HepG2 (cell line): Measurements from ENCODE around the gene POLRMT. TPM values are rescaled to one million over a fixed set of nuclear protein-coding genes. Genes with fewer than 3 reads are reported as not detected.

Experiments used
- ATAC-seq: fragments of 200-7000 bp; cut with Tn5 transposase; 3 replicates; pipeline ENCODE4 v1.9.1; 2020; ENCODE audit warnings: mild to moderate bottlenecking, moderate library complexity
- BruUV-seq: library from RNA; stranded (reverse); fragments of 400-500 nt; replicated peaks from 2 replicates; lab custom pipeline; 2021; lab: Mats Ljungman, UMichigan
- CTCF ChIA-PET: fragments of 300-600 bp; formaldehyde crosslinking; extraction: SDS; loops from one replicate; lab custom pipeline; 2021; ENCODE audit warnings: low total read pairs, inconsistent platforms, low intra/inter-chr PET ratio; lab: Yijun Ruan, JAX
- POLR2A ChIA-PET: fragments of 350-600 bp; sonication (Branson Sonifier 250); formaldehyde crosslinking; loops from one replicate; lab custom pipeline; 2020; ENCODE audit warnings: antibody characterized with exemption, inconsistent platforms; lab: Yijun Ruan, JAX
- DNase-seq: peaks from one replicate; pipeline ENCODE4 v3.0.0-alpha.2; 2015; ENCODE audit warnings: low spot score
- FAIRE-seq: peaks from 3 replicates; lab custom pipeline; 2011; peaks lifted over from hg19 to GRCh38; lab: Jason Lieb, UNC
- H2AFZ ChIP-seq: one replicate; pipeline ENCODE4 v1.6.1; 2011; ENCODE audit warnings: low read length, inconsistent platforms
- H3K27ac ChIP-seq: fragments of 300-600 bp; 3 replicates; pipeline ENCODE4 v1.8.0; 2011; ENCODE audit warnings: mixed run types, mild to moderate bottlenecking, mixed read lengths, low read length, inconsistent platforms; ENCODE audit not compliant: insufficient read depth; ENCODE audit errors: extremely low read length
- H3K27me3 ChIP-seq, 2 experiments: fragments of 200-600 bp in 1 of 2; 2 replicates in 1 of 2; 3 replicates in 1 of 2; pipeline versions ENCODE4 v1.6.0 to v1.8.0; 2011; ENCODE audit warnings: low read length in 2 of 2, mild to moderate bottlenecking in 2 of 2, moderate library complexity in 2 of 2, inconsistent platforms in 1 of 2; ENCODE audit not compliant: insufficient read depth in 2 of 2, control insufficient read depth in 1 of 2
- H3K36me3 ChIP-seq, 2 experiments: fragments of 200-600 bp in 1 of 2; replicated peaks in 1 of 2; 2 replicates in 1 of 2; 3 replicates in 1 of 2; pipeline versions ENCODE4 v1.5.1 to v1.8.0; 2011; ENCODE audit warnings: low read length in 2 of 2, inconsistent platforms in 1 of 2; ENCODE audit not compliant: insufficient read depth in 2 of 2, control insufficient read depth in 1 of 2
- H3K4me1 ChIP-seq: 2 replicates; pipeline ENCODE4 v1.5.1; 2012; ENCODE audit warnings: low read length, inconsistent platforms; ENCODE audit not compliant: insufficient read depth
- H3K4me2 ChIP-seq: 2 replicates; pipeline ENCODE4 v1.6.0; 2011; ENCODE audit warnings: low read depth, low read length, inconsistent platforms
- H3K4me3 ChIP-seq, 3 experiments: fragments of 200-600 bp in 1 of 3; sonication (generic), shearing (Covaris generic) in 1 of 3; replicated peaks in 1 of 3; 2 replicates each; pipeline ENCODE4 v1.5.1; 2011 to 2016; ENCODE audit warnings: low read length in 3 of 3, inconsistent platforms in 2 of 3, low read depth in 2 of 3, mild to moderate bottlenecking in 2 of 3, control low read depth in 1 of 3, mixed read lengths in 1 of 3; ENCODE audit not compliant: insufficient read depth in 1 of 3
- H3K79me2 ChIP-seq: one replicate; pipeline ENCODE4 v1.6.1; 2011; ENCODE audit warnings: low read length, inconsistent platforms; ENCODE audit not compliant: insufficient read depth
- H3K9ac ChIP-seq: 2 replicates; pipeline ENCODE4 v1.6.0; 2011; ENCODE audit warnings: mild to moderate bottlenecking, low read depth, low read length, inconsistent platforms; ENCODE audit not compliant: insufficient read depth
- H3K9me3 ChIP-seq: 2 replicates; pipeline ENCODE4 v1.5.1; 2012; ENCODE audit warnings: mild to moderate bottlenecking, low read length
- H4K20me1 ChIP-seq: 2 replicates; pipeline ENCODE4 v1.6.0; 2011; ENCODE audit warnings: inconsistent platforms, mild to moderate bottlenecking, low read length, moderate library complexity; ENCODE audit not compliant: insufficient read depth
- EZH2 ChIP-seq: conservative IDR thresholded peaks from 2 replicates; pipeline ENCODE4 v1.6.1; 2012; ENCODE audit warnings: mild to moderate bottlenecking, low read depth, low read length, moderate library complexity
- GFI1 ChIP-seq: sonication (generic); formaldehyde crosslinking; IDR thresholded peaks from 2 replicates; pipeline ENCODE4 v1.5.0; 2020; ENCODE audit warnings: missing genetic modification reagents, mild to moderate bottlenecking, borderline replicate concordance
- RBFOX2 ChIP-seq: fragments of 200-400 bp; formaldehyde crosslinking; IDR thresholded peaks from 2 replicates; pipeline ENCODE4 v1.6.1; 2017; ENCODE audit warnings: low read depth, mild to moderate bottlenecking, low read length
- THYN1 ChIP-seq: sonication (generic); formaldehyde crosslinking; IDR thresholded peaks from 2 replicates; pipeline ENCODE4 v1.8.1; 2023; ENCODE audit warnings: low read depth, mild to moderate bottlenecking, moderate library complexity, missing genetic modification reagents, borderline replicate concordance
- ZNF260 ChIP-seq: sonication (generic); formaldehyde crosslinking; IDR thresholded peaks from 2 replicates; pipeline ENCODE4 v1.4.0; 2020; ENCODE audit warnings: missing genetic modification reagents, low read depth, mild to moderate bottlenecking, borderline replicate concordance
- ZNF644 ChIP-seq: IDR thresholded peaks from 2 replicates; pipeline ENCODE4 v1.6.1; 2016; ENCODE audit warnings: low read depth
- ZNF660 ChIP-seq: sonication (generic); formaldehyde crosslinking; IDR thresholded peaks from 2 replicates; pipeline ENCODE4 v1.5.1; 2020; ENCODE audit warnings: mild to moderate bottlenecking, low read depth, missing genetic modification reagents, borderline replicate concordance
- ZSCAN30 ChIP-seq: sonication (generic); formaldehyde crosslinking; IDR thresholded peaks from 2 replicates; pipeline ENCODE4 v1.5.0; 2020; ENCODE audit warnings: mild to moderate bottlenecking, missing genetic modification reagents
- WGBS: methylation state at CpG from one replicate; pipeline ENCODE4 v1.1.6; 2017; ENCODE audit warnings: low lambda C conversion rate; 5-methylcytosine and 5-hydroxymethylcytosine counted together
- in situ Hi-C: cut with HindIII; loops from 2 replicates; pipeline ENCODE4 v1.10.0; 2017; ENCODE audit warnings: low pct_unique_long_range_greater_than_20kb; ENCODE audit not compliant: extremely low pct_ligation_motif_present
- intact Hi-C: fragments of 100-400 bp; cut with micrococcal nuclease; formaldehyde crosslinking; loops from one replicate; pipeline ENCODE4 v1.10.0; 2022; ENCODE audit not compliant: unreplicated experiment
- polyA plus RNA-seq, 8 experiments: library from polyadenylated mRNA; depleted of rRNA in 3 of 8; stranded (reverse) in 7 of 8; unstranded in 1 of 8; fragments of >200 nt; fragmentation: Illumina TruSeq in 4 of 8; extraction: Trizol in 4 of 8; gene quantifications; 2 replicates each; pipeline versions ENCODE4 v1.2.1 to v1.2.3, GENCODE V29; 2011 to 2016; ENCODE audit warnings: low read depth in 4 of 8, missing spikeins in 1 of 8, mixed read lengths in 1 of 8; ENCODE audit not compliant: insufficient read depth in 1 of 8
- total RNA-seq, 5 experiments: library from RNA; depleted of rRNA; stranded (reverse); fragments of >200 nt; fragmentation: Illumina TruSeq; extraction: Trizol; gene quantifications; 2 replicates each; pipeline ENCODE4 v1.2.3, GENCODE V29; 2016; ENCODE audit warnings: low read depth in 1 of 5
- TF ChIP-seq, protein P1 (sequence below): sonication (generic); formaldehyde crosslinking; conservative IDR thresholded peaks from 2 replicates; pipeline ENCODE4 v1.4.0; 2020; ENCODE audit warnings: missing genetic modification reagents
- TF ChIP-seq, protein P2 (sequence below): sonication (generic); formaldehyde crosslinking; IDR thresholded peaks from 2 replicates; pipeline ENCODE4 v1.9.0; 2022; ENCODE audit warnings: missing genetic modification reagents, mild to moderate bottlenecking, borderline replicate concordance
- TF ChIP-seq, protein P3 (sequence below): fragments of 450-650 bp; IDR thresholded peaks from 2 replicates; pipeline ENCODE4 v1.6.1; 2017; ENCODE audit warnings: mild to moderate bottlenecking

Gene POLRMT
- total and polyA plus RNA-seq, 2 of the 13 experiments (the other 11 are each of a cell fraction or from before 2014, with no cell fraction given) = 78.0 to 101 TPM

DNA sequence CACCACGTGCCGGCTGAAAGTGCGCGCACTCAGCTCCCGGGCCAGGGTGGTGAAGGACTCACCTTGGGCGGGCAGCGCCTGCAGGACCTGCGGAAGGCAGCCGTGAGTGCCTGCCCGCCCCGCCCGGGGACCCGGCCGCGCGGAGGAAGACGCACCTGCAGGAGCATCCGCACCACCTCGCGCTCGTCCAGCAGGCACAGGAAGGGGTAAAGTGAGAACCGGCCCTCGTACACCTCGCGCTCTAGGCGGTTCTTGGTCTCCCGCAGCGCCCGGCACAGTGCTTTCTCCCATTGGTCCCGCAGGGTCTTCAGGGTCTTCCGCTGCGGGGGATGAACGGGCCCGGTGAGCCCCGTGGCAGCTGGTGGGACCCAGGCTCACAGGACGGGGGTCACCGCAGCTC is 10.7 kb downstream of the POLRMT start:
- Histone ChIP-seq H3K36me3 (peaks cover 11 to 34% of the 10 kb centered on the region in 2 experiments), H3K4me1 (no peaks in the 10 kb centered on the region), H3K4me2 (no peak overlapping the region), H3K9me3 (no peaks in the 10 kb centered on the region), H2AFZ (no peak overlapping the region), H3K9ac (no peak overlapping the region), H3K27me3 (no peaks in the 10 kb centered on the region), H3K79me2 (no peaks in the 10 kb centered on the region), H3K4me3 (no peak overlapping the region), H3K27ac (no peak overlapping the region), H4K20me1 (no peaks in the 10 kb centered on the region)
- 100% methylated on average over 23 of the region's 37 CpGs for WGBS
- DNase-seq (no peak), FAIRE-seq (no peak), ATAC-seq (no peak)
- TF ChIP-seq RBFOX2 = 0 out of 2 replicates have a peak, but pooled peaks have one; percentile 0
- TF ChIP-seq ZNF660 = no peak
- no peak for TF ChIP-seq ZNF644 (CRISPR knock-in tag)
- TF ChIP-seq, protein P1, sequence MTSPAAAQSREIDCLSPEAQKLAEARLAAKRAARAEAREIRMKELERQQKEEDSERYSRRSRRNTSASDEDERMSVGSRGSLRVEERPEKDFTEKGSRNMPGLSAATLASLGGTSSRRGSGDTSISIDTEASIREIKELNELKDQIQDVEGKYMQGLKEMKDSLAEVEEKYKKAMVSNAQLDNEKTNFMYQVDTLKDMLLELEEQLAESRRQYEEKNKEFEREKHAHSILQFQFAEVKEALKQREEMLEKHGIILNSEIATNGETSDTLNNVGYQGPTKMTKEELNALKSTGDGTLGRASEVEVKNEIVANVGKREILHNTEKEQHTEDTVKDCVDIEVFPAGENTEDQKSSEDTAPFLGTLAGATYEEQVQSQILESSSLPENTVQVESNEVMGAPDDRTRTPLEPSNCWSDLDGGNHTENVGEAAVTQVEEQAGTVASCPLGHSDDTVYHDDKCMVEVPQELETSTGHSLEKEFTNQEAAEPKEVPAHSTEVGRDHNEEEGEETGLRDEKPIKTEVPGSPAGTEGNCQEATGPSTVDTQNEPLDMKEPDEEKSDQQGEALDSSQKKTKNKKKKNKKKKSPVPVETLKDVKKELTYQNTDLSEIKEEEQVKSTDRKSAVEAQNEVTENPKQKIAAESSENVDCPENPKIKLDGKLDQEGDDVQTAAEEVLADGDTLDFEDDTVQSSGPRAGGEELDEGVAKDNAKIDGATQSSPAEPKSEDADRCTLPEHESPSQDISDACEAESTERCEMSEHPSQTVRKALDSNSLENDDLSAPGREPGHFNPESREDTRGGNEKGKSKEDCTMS (CRISPR knock-in tag) = no peak
- no peak for TF ChIP-seq ZSCAN30
- TF ChIP-seq EZH2 = no peak
- TF ChIP-seq GFI1 (CRISPR knock-in tag) = no peak
- intact Hi-C loops = no loop called here
- CTCF ChIA-PET = no interaction called here
- in situ Hi-C loops = no loop called here
- no TSS peak for BruUV-seq
- POLR2A ChIA-PET = no interaction called here

DNA sequence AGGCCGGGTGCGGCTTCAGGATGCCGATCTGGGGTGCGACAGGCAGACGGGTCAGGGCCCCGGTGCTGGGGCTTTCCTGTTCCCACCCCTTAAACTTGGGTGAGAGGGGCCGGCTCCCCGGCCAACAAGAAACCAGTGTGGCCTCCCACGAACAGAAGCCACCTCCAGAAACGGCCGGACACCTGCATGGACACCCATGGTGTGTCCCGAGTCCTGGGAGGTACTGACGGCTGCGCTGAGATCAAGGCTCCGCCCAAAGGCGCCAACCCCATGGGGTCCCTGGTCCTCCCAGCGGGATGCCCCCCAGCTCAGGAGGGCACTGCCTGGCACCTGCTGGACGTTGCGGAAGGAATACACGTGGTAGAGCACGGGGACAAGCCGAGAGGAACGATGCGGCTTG is 11.5 kb downstream of the POLRMT start:
- WGBS = 96% methylated on average over 18 of the region's 24 CpGs
- no peaks in the 10 kb centered on the region for H3K4me1 ChIP-seq
- DNase-seq = no peak
- ATAC-seq = no peak
- intact Hi-C loops = no loop called here
- no peak overlapping the region for H3K4me2 ChIP-seq
- no peaks in the 10 kb centered on the region for H3K9me3 ChIP-seq
- H2AFZ ChIP-seq = no peak overlapping the region
- ChIA-PET POLR2A (no interaction called here), CTCF (no interaction called here)
- no peak overlapping the region for H3K9ac ChIP-seq
- in situ Hi-C loops = no loop called here
- no TSS peak for BruUV-seq
- no peak for FAIRE-seq
- no peaks in the 10 kb centered on the region for H3K27me3 ChIP-seq
- H4K20me1 ChIP-seq = no peaks in the 10 kb centered on the region
- no peak overlapping the region for H3K27ac ChIP-seq
- H3K36me3 ChIP-seq = peaks cover 11 to 35% of the 10 kb centered on the region in 2 experiments
- H3K79me2 ChIP-seq = no peaks in the 10 kb centered on the region
- no peak overlapping the region for H3K4me3 ChIP-seq
- no peak for TF ChIP-seq EZH2
- TF ChIP-seq, protein P2, sequence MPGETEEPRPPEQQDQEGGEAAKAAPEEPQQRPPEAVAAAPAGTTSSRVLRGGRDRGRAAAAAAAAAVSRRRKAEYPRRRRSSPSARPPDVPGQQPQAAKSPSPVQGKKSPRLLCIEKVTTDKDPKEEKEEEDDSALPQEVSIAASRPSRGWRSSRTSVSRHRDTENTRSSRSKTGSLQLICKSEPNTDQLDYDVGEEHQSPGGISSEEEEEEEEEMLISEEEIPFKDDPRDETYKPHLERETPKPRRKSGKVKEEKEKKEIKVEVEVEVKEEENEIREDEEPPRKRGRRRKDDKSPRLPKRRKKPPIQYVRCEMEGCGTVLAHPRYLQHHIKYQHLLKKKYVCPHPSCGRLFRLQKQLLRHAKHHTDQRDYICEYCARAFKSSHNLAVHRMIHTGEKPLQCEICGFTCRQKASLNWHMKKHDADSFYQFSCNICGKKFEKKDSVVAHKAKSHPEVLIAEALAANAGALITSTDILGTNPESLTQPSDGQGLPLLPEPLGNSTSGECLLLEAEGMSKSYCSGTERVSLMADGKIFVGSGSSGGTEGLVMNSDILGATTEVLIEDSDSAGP (CRISPR knock-in tag) = no peak
- TF ChIP-seq, protein P3, sequence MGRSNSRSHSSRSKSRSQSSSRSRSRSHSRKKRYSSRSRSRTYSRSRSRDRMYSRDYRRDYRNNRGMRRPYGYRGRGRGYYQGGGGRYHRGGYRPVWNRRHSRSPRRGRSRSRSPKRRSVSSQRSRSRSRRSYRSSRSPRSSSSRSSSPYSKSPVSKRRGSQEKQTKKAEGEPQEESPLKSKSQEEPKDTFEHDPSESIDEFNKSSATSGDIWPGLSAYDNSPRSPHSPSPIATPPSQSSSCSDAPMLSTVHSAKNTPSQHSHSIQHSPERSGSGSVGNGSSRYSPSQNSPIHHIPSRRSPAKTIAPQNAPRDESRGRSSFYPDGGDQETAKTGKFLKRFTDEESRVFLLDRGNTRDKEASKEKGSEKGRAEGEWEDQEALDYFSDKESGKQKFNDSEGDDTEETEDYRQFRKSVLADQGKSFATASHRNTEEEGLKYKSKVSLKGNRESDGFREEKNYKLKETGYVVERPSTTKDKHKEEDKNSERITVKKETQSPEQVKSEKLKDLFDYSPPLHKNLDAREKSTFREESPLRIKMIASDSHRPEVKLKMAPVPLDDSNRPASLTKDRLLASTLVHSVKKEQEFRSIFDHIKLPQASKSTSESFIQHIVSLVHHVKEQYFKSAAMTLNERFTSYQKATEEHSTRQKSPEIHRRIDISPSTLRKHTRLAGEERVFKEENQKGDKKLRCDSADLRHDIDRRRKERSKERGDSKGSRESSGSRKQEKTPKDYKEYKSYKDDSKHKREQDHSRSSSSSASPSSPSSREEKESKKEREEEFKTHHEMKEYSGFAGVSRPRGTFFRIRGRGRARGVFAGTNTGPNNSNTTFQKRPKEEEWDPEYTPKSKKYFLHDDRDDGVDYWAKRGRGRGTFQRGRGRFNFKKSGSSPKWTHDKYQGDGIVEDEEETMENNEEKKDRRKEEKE = no peak
- 0 out of 2 replicates have a peak, but pooled peaks have one; percentile 11 for TF ChIP-seq RBFOX2
- TF ChIP-seq ZNF260 (CRISPR knock-in tag) = no peak
- TF ChIP-seq THYN1 = no peak
